ENCODE data around the gene UCK2.

- TF ChIP-seq FOS (IDR thresholded peaks at IDR 0.05; ENCODE audit: borderline replicate concordance, insufficient read depth, low read length) (no peak), CTCF (IDR thresholded peaks at IDR 0.05; ENCODE audit: extremely low read depth in 1 of 2, insufficient read depth in 1 of 2, low read depth in 1 of 2, low read length in 2 of 2) (no peak), MAX (IDR thresholded peaks at IDR 0.05; ENCODE audit: insufficient read depth, insufficient read length) (no peak), POLR2A (IDR thresholded peaks at IDR 0.05; ENCODE audit: low read depth, low read length) (no peak), EZH2 (IDR thresholded peaks at IDR 0.05; ENCODE audit: borderline replicate concordance, low read depth, low read length, severe bottlenecking) (no peak)
These were observed 67.2 kb downstream of the UCK2 start for GRCh38 chr1:165894591-165894990.
